Fibroblast of skin of right biceps (primary cell): Measurements from ENCODE around the gene AFP.
"Not testable (repeated sequence)": the region's sequence is repeated elsewhere in the genome, so short reads cannot be mapped to it uniquely, and the experiment has no call there.

Source experiments
- DNase-seq: peaks from one replicate; pipeline ENCODE4 v3.0.0-alpha.2; 2013

Gene AFP

GRCh38 chr4:73435984-73436383 lies at the start of gene AFP:
TSS of gene AFP (plus strand) at chr4:73436221. CDS start at chr4:73436263, 42 bp downstream.
- DNase-seq: no peak

GRCh38 chr4:73387552-73387951 lies 48.5 kb upstream of the AFP start:
- DNase-seq: no peak

GRCh38 chr4:73388887-73389286 lies 47.1 kb upstream of the AFP start:
- DNase-seq: no peak

GRCh38 chr4:73389663-73390062 lies 46.4 kb upstream of the AFP start:
- not testable (repeated sequence) for DNase-seq

- no peak for DNase-seq
Measured at GRCh38 chr4:73391774-73392173, 44.2 kb upstream of the AFP start.

GRCh38 chr4:73392936-73393335 lies 43.1 kb upstream of the AFP start:
- DNase-seq: no peak

- no peak for DNase-seq
Measured at GRCh38 chr4:73396304-73396703, 39.7 kb upstream of the AFP start.

- DNase-seq: no peak
Measured at GRCh38 chr4:73396993-73397972, 38.7 kb upstream of the AFP start.

GRCh38 chr4:73401412-73401811 lies 34.6 kb upstream of the AFP start:
- no peak for DNase-seq

GRCh38 chr4:73404042-73404441 lies 32.0 kb upstream of the AFP start, which contains the start of gene ALB:
TSS of gene ALB (plus strand) at chr4:73404287. CDS start at chr4:73404328, 41 bp downstream.
- no peak for DNase-seq

GRCh38 chr4:73404457-73404856 lies 31.6 kb upstream of the AFP start:
- DNase-seq: no peak

GRCh38 chr4:73405138-73405537 lies 30.9 kb upstream of the AFP start:
- DNase-seq: no peak

- DNase-seq: no peak
Measured at GRCh38 chr4:73406548-73406875, 29.5 kb upstream of the AFP start.

GRCh38 chr4:73407227-73407673 lies 28.8 kb upstream of the AFP start:
- no peak for DNase-seq

- no peak for DNase-seq
Measured at GRCh38 chr4:73408181-73408867, 27.7 kb upstream of the AFP start.

- no peak for DNase-seq
Measured at GRCh38 chr4:73409012-73409862, 26.8 kb upstream of the AFP start.

- DNase-seq: no peak
Measured at GRCh38 chr4:73409978-73410548, 26.0 kb upstream of the AFP start.

- no peak for DNase-seq
Measured at GRCh38 chr4:73410916-73411730, 24.9 kb upstream of the AFP start.

GRCh38 chr4:73411731-73412414 lies 24.1 kb upstream of the AFP start:
- DNase-seq: no peak

GRCh38 chr4:73413294-73413755 lies 22.7 kb upstream of the AFP start:
- no peak for DNase-seq

GRCh38 chr4:73414936-73415271 lies 21.1 kb upstream of the AFP start:
- DNase-seq: no peak
